ENCODE measurements around the gene PPL.
"Not testable (repeated sequence)": the region's sequence is repeated elsewhere in the genome, so short reads cannot be mapped to it uniquely, and the experiment has no call there.

The PPL gene

GRCh38 chr16:4954714-4955113, 17.8 kb upstream of the PPL start:
- Histone ChIP-seq H3K4me3 (ENCODE audit: low read depth, low read length) (no peak overlapping the region), H3K9me3 (ENCODE audit: severe bottlenecking) (no peaks in the 10 kb centered on the region), H3K27ac (no peak overlapping the region), H3K36me3 (no peaks in the 10 kb centered on the region), H3K27me3 (ENCODE audit: insufficient read depth, low read depth, severe bottlenecking) (no peaks in the 10 kb centered on the region)
- DNase-seq: no peak
- TF ChIP-seq CTCF (IDR thresholded peaks at IDR 0.05; ENCODE audit: low read depth, low read length): no peak

GRCh38 chr16:4951583-4951982, 14.6 kb upstream of the PPL start:
- not testable (repeated sequence) for H3K27me3 ChIP-seq (ENCODE audit: insufficient read depth, low read depth, severe bottlenecking)

GRCh38 chr16:4949986-4950385, 13.0 kb upstream of the PPL start:
- no peaks in the 10 kb centered on the region for H3K36me3 ChIP-seq
- H3K27me3 ChIP-seq (ENCODE audit: insufficient read depth, low read depth, severe bottlenecking): no peaks in the 10 kb centered on the region
- TF ChIP-seq CTCF (IDR thresholded peaks at IDR 0.05; ENCODE audit: low read depth, low read length): no peak
- H3K27ac ChIP-seq: no peak overlapping the region
- H3K4me3 ChIP-seq (ENCODE audit: low read depth, low read length): no peak overlapping the region
- DNase-seq: no peak
- H3K9me3 ChIP-seq (ENCODE audit: severe bottlenecking): no peaks in the 10 kb centered on the region

More at GRCh38 chr16:4951583-4951982, 14.6 kb upstream of the PPL start:
- H3K36me3 ChIP-seq; H3K27ac ChIP-seq; H3K9me3 ChIP-seq (ENCODE audit: severe bottlenecking); DNase-seq; H3K4me3 ChIP-seq (ENCODE audit: low read depth, low read length): not testable (repeated sequence)

GRCh38 chr16:4948903-4949766, 12.2 kb upstream of the PPL start:
- H3K27me3 ChIP-seq (ENCODE audit: insufficient read depth, low read depth, severe bottlenecking): no peaks in the 10 kb centered on the region
- peak overlapping the region; percentile 76; the same call in 1 of the 2 replicates for H3K27ac ChIP-seq
- H3K9me3 ChIP-seq (ENCODE audit: severe bottlenecking): no peaks in the 10 kb centered on the region
- no peak for TF ChIP-seq CTCF (IDR thresholded peaks at IDR 0.05; ENCODE audit: low read depth, low read length)
- no peak overlapping the region for H3K4me3 ChIP-seq (ENCODE audit: low read depth, low read length)
- H3K36me3 ChIP-seq: no peaks in the 10 kb centered on the region
- no peak for DNase-seq

- no peaks in the 10 kb centered on the region for H3K27me3 ChIP-seq (ENCODE audit: insufficient read depth, low read depth, severe bottlenecking)
- H3K27ac ChIP-seq: peak overlapping the region; percentile 76
- H3K9me3 ChIP-seq (ENCODE audit: severe bottlenecking): no peaks in the 10 kb centered on the region
- TF ChIP-seq CTCF (IDR thresholded peaks at IDR 0.05; ENCODE audit: low read depth, low read length): no peak
- no peak overlapping the region for H3K4me3 ChIP-seq (ENCODE audit: low read depth, low read length)
- no peaks in the 10 kb centered on the region for H3K36me3 ChIP-seq
- DNase-seq: peak; percentile 90
These were observed 11.0 kb upstream of the PPL start for GRCh38 chr16:4947722-4948503.

GRCh38 chr16:4946917-4947316, 10.0 kb upstream of the PPL start:
- Histone ChIP-seq H3K4me3 (ENCODE audit: low read depth, low read length) (no peak overlapping the region), H3K36me3 (no peaks in the 10 kb centered on the region), H3K27ac (no peak overlapping the region), H3K27me3 (ENCODE audit: insufficient read depth, low read depth, severe bottlenecking) (no peaks in the 10 kb centered on the region), H3K9me3 (ENCODE audit: severe bottlenecking) (no peaks in the 10 kb centered on the region)
- no peak for TF ChIP-seq CTCF (IDR thresholded peaks at IDR 0.05; ENCODE audit: low read depth, low read length)
- DNase-seq: no peak

Measured in WERI-Rb-1 (cell line).